GM12878 (cell line): ENCODE measurements around the gene SZRD1. TPM values are rescaled to one million over a fixed set of nuclear protein-coding genes. Genes with fewer than 3 reads are reported as not detected.

Experiments
- ATAC-seq: fragments of 200-7000 bp; cut with Tn5 transposase; 3 replicates; pipeline ENCODE4 v1.9.1; 2020; ENCODE audit warnings: mild to moderate bottlenecking, moderate library complexity
- BruUV-seq: library from RNA; stranded (reverse); fragments of 400-500 nt; replicated peaks from 2 replicates; lab custom pipeline; 2021; lab: Mats Ljungman, UMichigan
- CTCF ChIA-PET: fragments of 300-600 bp; sonication (Branson Sonifier 250); formaldehyde crosslinking; extraction: SDS; loops from one replicate; lab custom pipeline; 2021; ENCODE audit warnings: inconsistent platforms; lab: Yijun Ruan, JAX
- POLR2A ChIA-PET: fragments of 350-600 bp; formaldehyde crosslinking; extraction: SDS; loops from one replicate; lab custom pipeline; 2021; ENCODE audit warnings: inconsistent platforms; lab: Charles Lee
- RAD21 ChIA-PET: fragments of 300-600 bp; sonication (Branson Sonifier 250); formaldehyde crosslinking; loops from one replicate; lab custom pipeline; 2023; ENCODE audit warnings: antibody characterized with exemption; ENCODE audit not compliant: unreplicated experiment; lab: Charles Lee
- SMC1A ChIA-PET: fragments of 300-600 bp; sonication (Branson Sonifier 250); formaldehyde crosslinking; loops from one replicate; lab custom pipeline; 2023; ENCODE audit not compliant: unreplicated experiment, uncharacterized antibody; lab: Charles Lee
- DNase-seq: peaks from one replicate; pipeline ENCODE4 v3.0.0-alpha.2; 2011; ENCODE audit warnings: low read depth, low spot score
- FAIRE-seq: peaks from 3 replicates; lab custom pipeline; 2011; peaks lifted over from hg19 to GRCh38; lab: Jason Lieb, UNC
- H2AFZ ChIP-seq: 2 replicates; pipeline ENCODE4 v1.6.0; 2011; ENCODE audit warnings: low read depth, low read length, control low read depth; ENCODE audit not compliant: control insufficient read depth
- H3K27ac ChIP-seq: 2 replicates; pipeline ENCODE4 v1.5.1; 2011; ENCODE audit warnings: control low read depth; ENCODE audit not compliant: control insufficient read depth, insufficient read depth
- H3K27me3 ChIP-seq, 2 experiments: replicated peaks in 1 of 2; 2 replicates each; pipeline versions ENCODE4 v1.6.0 to v1.6.1; 2011; ENCODE audit warnings: low read length in 1 of 2; ENCODE audit not compliant: control insufficient read depth in 2 of 2, insufficient read depth in 2 of 2
- H3K36me3 ChIP-seq, 2 experiments: 2 replicates each; pipeline ENCODE4 v1.5.1; 2011; ENCODE audit warnings: low read length in 1 of 2; ENCODE audit not compliant: control insufficient read depth in 2 of 2, insufficient read depth in 2 of 2
- H3K4me1 ChIP-seq: 2 replicates; pipeline ENCODE4 v1.6.1; 2011; ENCODE audit warnings: mild to moderate bottlenecking, low read length, moderate library complexity, mixed read lengths; ENCODE audit not compliant: control insufficient read depth, insufficient read depth
- H3K4me2 ChIP-seq: 2 replicates; pipeline ENCODE4 v1.6.0; 2011; ENCODE audit warnings: control low read depth; ENCODE audit not compliant: control insufficient read depth, insufficient read depth
- H3K4me3 ChIP-seq: fragments of 200-600 bp; sonication (generic); 2 replicates; pipeline ENCODE4 v1.5.1; 2016
- H3K79me2 ChIP-seq: 2 replicates; pipeline ENCODE4 v1.6.0; 2011; ENCODE audit warnings: low read length; ENCODE audit not compliant: control insufficient read depth, insufficient read depth
- H3K9ac ChIP-seq: 2 replicates; pipeline ENCODE4 v1.8.0; 2011; ENCODE audit warnings: low read length, control low read depth, mixed read lengths; ENCODE audit not compliant: control insufficient read depth, insufficient read depth
- H3K9me3 ChIP-seq: replicated peaks from 3 replicates; pipeline ENCODE4 v1.5.1; 2011; ENCODE audit warnings: mild to moderate bottlenecking, low read length; ENCODE audit not compliant: control insufficient read depth, insufficient read depth
- H4K20me1 ChIP-seq: 2 replicates; pipeline ENCODE4 v1.6.0; 2011; ENCODE audit not compliant: control insufficient read depth, insufficient read depth
- BRCA1 ChIP-seq: IDR thresholded peaks from 2 replicates; pipeline ENCODE4 v1.6.1; 2011; ENCODE audit warnings: low read depth, low read length, improper control_type of control experiment
- CBX5 ChIP-seq: sonication (generic); IDR thresholded peaks from 2 replicates; pipeline ENCODE4 v1.6.1; 2016; ENCODE audit warnings: low read depth, moderate library complexity, mild to moderate bottlenecking, inconsistent platforms
- CEBPZ ChIP-seq: fragments of 150-350 bp; IDR thresholded peaks from 2 replicates; pipeline ENCODE4 v1.6.1; 2016; ENCODE audit warnings: low read depth, low read length
- CHD4 ChIP-seq: fragments of 200-600 bp; sonication (generic); IDR thresholded peaks from 2 replicates; pipeline ENCODE4 v1.6.1; 2016; ENCODE audit warnings: mild to moderate bottlenecking
- EP300 ChIP-seq, 2 experiments: fragments of 150-350 bp in 1 of 2; IDR thresholded peaks; 2 replicates each; pipeline ENCODE4 v1.6.1; 2011 to 2012; ENCODE audit warnings: low read depth in 2 of 2, low read length in 2 of 2, borderline replicate concordance in 1 of 2, improper control_type of control experiment in 1 of 2, inconsistent platforms in 1 of 2; ENCODE audit not compliant: control insufficient read depth in 1 of 2
- HCFC1 ChIP-seq: fragments of 150-350 bp; IDR thresholded peaks from 2 replicates; pipeline ENCODE4 v1.6.1; 2014; ENCODE audit warnings: low read length
- NFXL1 ChIP-seq: fragments of 450-650 bp; IDR thresholded peaks from 2 replicates; pipeline ENCODE4 v1.6.1; 2017; ENCODE audit warnings: antibody characterized with exemption, mild to moderate bottlenecking, borderline replicate concordance
- POLR2AphosphoS5 ChIP-seq: IDR thresholded peaks from 2 replicates; pipeline ENCODE4 v1.6.1; 2011; ENCODE audit warnings: mild to moderate bottlenecking, low read length, inconsistent platforms
- SPI1 ChIP-seq: IDR thresholded peaks from 2 replicates; pipeline ENCODE4 v1.6.1; 2011; ENCODE audit warnings: low read depth, mild to moderate bottlenecking, low read length, moderate library complexity, borderline replicate concordance; ENCODE audit not compliant: insufficient read depth
- ZBTB40 ChIP-seq: fragments of 450-650 bp; IDR thresholded peaks from 2 replicates; pipeline ENCODE4 v1.6.1; 2016; ENCODE audit warnings: mild to moderate bottlenecking, moderate library complexity, borderline replicate concordance
- ZNF217 ChIP-seq: fragments of 450-650 bp; IDR thresholded peaks from 2 replicates; pipeline ENCODE4 v1.6.1; 2017; ENCODE audit warnings: antibody characterized with exemption, mild to moderate bottlenecking
- WGBS: methylation state at CpG from one replicate; pipeline ENCODE4 v1.1.6; 2016; ENCODE audit warnings: low lambda C conversion rate; ENCODE audit not compliant: insufficient replicate concordance, insufficient coverage; ENCODE audit errors: missing lambda C conversion rate; 5-methylcytosine and 5-hydroxymethylcytosine counted together
- in situ Hi-C: fragments of 300-500 bp; cut with MboI; formaldehyde crosslinking; loops from 9 replicates; pipeline ENCODE4 v1.14.3; 2018; ENCODE audit warnings: mixed read lengths
- intact Hi-C: fragments of 100-400 bp; cut with micrococcal nuclease; formaldehyde crosslinking; loops from one replicate; pipeline ENCODE4 v1.14.2; 2022; ENCODE audit not compliant: unreplicated experiment
- polyA plus RNA-seq, 11 experiments: library from polyadenylated mRNA; depleted of rRNA in 4 of 11; unstranded in 6 of 11; stranded (reverse) in 5 of 11; fragments of >200 nt; fragmentation: Nextera tagmentation in 4 of 11; fragmentation: Illumina TruSeq in 1 of 11; extraction: Ambion mirVana in 4 of 11; extraction: Trizol in 1 of 11; gene quantifications; 1 replicate in 1 of 11; 2 replicates in 10 of 11; pipeline versions ENCODE4 v1.2.1 to v1.2.3, GENCODE V29; 2011 to 2016; ENCODE audit warnings: inconsistent platforms in 2 of 11, missing spikeins in 2 of 11, low read depth in 1 of 11
- total RNA-seq, 4 experiments: library from RNA; depleted of rRNA in 3 of 4; stranded (reverse); fragments of >200 nt in 3 of 4; fragmentation: Illumina TruSeq in 1 of 4; extraction: Trizol in 1 of 4; gene quantifications; 2 replicates each; pipeline versions ENCODE4 v1.2.1 to v1.2.3, GENCODE V29; 2013 to 2021
- TF ChIP-seq, protein P1 (sequence below): IDR thresholded peaks from 2 replicates; pipeline ENCODE4 v1.6.1; 2012; ENCODE audit warnings: low read depth, low read length, improper control_type of control experiment

Gene SZRD1
- total and polyA plus RNA-seq, 10 of the 15 experiments (the other 5 are each of a cell fraction or from before 2014, with no cell fraction given): 5.6 to 213 (median 113) TPM

DNA sequence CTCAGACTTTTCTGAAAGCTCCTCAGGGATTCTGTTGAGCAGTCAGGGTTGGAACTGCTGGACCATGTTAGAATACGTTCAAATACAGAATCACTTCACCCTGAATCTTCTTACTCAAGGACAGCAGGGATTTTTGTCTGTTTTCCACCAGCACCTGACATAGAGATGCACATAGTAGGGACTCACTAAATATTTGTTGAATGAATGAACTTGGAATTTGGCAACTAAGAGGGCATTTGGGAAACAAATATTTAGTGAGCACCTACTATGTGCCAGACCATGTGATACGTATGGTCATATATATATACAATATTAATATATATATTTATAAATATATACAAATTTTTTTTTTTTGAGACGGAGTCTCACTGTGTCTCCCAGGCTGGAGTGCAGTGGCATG, 10.2 kb upstream of the SZRD1 start:
- H2AFZ ChIP-seq: no peak overlapping the region
- H3K4me2 ChIP-seq: no peak overlapping the region
- H3K4me1 ChIP-seq: 0 out of 2 replicates have a peak, but pooled peaks cover 4% of the 10 kb centered on the region
- ChIA-PET POLR2A (interaction anchor here (0.6 kb wide), 1 partner anchor 333 kb away, joined by 3 read pairs; no protein-coding TSS in a partner anchor), CTCF (interaction anchor here (1.6 to 1.8 kb wide), 2 partner anchors 274 to 278 kb away, joined by 6 to 7 read pairs; no protein-coding TSS in a partner anchor), RAD21 (interaction anchor here (1.1 to 1.4 kb wide), 2 partner anchors 8 to 121 kb away, joined by 3 to 6 read pairs; no protein-coding TSS in a partner anchor), SMC1A (interaction anchor here (1.1 to 5.6 kb wide), 2 partner anchors 8 to 287 kb away, joined by 3 to 43 read pairs; partner anchors contain the start of gene SZRD1)
- FAIRE-seq (no peak), ATAC-seq (no peak), DNase-seq (no peak)
- peaks cover 4% of the 10 kb centered on the region for H3K79me2 ChIP-seq
- no peaks in the 10 kb centered on the region for H3K27me3 ChIP-seq
- no peak overlapping the region for H3K27ac ChIP-seq
- no peak overlapping the region for H3K4me3 ChIP-seq
- WGBS: 92% methylated on average over 3 of the region's 3 CpGs
- no peak overlapping the region for H3K9ac ChIP-seq
- no peak for TF ChIP-seq CBX5
- TF ChIP-seq BRCA1: no peak
- no peak for TF ChIP-seq EP300 (IDR thresholded peaks at IDR 0.05; ENCODE audit: borderline replicate concordance in 1 of 2, control insufficient read depth in 1 of 2, low read depth in 2 of 2, low read length in 2 of 2)
- no peak for TF ChIP-seq CHD4
- TF ChIP-seq, protein P1, sequence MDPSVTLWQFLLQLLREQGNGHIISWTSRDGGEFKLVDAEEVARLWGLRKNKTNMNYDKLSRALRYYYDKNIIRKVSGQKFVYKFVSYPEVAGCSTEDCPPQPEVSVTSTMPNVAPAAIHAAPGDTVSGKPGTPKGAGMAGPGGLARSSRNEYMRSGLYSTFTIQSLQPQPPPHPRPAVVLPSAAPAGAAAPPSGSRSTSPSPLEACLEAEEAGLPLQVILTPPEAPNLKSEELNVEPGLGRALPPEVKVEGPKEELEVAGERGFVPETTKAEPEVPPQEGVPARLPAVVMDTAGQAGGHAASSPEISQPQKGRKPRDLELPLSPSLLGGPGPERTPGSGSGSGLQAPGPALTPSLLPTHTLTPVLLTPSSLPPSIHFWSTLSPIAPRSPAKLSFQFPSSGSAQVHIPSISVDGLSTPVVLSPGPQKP: no peak
- TF ChIP-seq POLR2AphosphoS5: no peak
- no peak for TF ChIP-seq SPI1
- no peak for TF ChIP-seq NFXL1
- TF ChIP-seq HCFC1: no peak
- no peak for TF ChIP-seq ZBTB40
- TF ChIP-seq CEBPZ: no peak
- no peak for TF ChIP-seq ZNF217
- no TSS peak for BruUV-seq
- no peaks in the 10 kb centered on the region for H3K9me3 ChIP-seq
- in situ Hi-C loops: no loop called here
- intact Hi-C loops: no loop called here
- no peaks in the 10 kb centered on the region for H3K36me3 ChIP-seq
- no peaks in the 10 kb centered on the region for H4K20me1 ChIP-seq
